Lower leg skin (tissue), 3 donors: Measurements from ENCODE around the gene C11orf16.

ENCODE experiments used
- POLR2A ChIP-seq, 2 donors: fragments of 450-650 bp; IDR thresholded peaks; one replicate each; pipeline ENCODE4 v1.6.1; 2016 to 2017; ENCODE audit warnings: antibody characterized with exemption in 2 of 2, mild to moderate bottlenecking in 1 of 2, moderate library complexity in 1 of 2
- TF ChIP-seq, protein P1 (sequence below), 3 donors: fragments of 450-650 bp; IDR thresholded peaks; one replicate each; pipeline ENCODE4 v1.5.1; 2016; ENCODE audit warnings: antibody characterized with exemption in 3 of 3, mild to moderate bottlenecking in 3 of 3, moderate library complexity in 2 of 3

DNA sequence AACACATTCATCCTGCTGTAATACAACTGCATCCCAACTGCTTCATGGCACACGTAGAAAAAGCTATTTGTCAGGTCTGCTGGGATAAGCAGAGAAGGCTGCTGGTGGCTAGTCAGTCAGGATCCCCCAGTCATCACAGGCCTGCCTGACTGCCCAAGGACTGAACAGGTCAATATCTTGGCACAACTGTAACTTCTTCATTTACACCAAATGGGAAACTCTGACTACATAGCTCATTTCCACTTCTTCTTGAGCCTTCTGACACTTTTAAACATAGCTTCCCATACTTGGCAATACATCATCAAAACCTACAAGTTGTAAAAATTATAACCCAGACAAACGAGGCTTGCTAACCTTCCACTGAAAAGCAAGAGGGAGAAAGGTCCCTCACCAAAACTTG lies 28.7 kb upstream of the C11orf16 start:
- TF ChIP-seq, protein P1, sequence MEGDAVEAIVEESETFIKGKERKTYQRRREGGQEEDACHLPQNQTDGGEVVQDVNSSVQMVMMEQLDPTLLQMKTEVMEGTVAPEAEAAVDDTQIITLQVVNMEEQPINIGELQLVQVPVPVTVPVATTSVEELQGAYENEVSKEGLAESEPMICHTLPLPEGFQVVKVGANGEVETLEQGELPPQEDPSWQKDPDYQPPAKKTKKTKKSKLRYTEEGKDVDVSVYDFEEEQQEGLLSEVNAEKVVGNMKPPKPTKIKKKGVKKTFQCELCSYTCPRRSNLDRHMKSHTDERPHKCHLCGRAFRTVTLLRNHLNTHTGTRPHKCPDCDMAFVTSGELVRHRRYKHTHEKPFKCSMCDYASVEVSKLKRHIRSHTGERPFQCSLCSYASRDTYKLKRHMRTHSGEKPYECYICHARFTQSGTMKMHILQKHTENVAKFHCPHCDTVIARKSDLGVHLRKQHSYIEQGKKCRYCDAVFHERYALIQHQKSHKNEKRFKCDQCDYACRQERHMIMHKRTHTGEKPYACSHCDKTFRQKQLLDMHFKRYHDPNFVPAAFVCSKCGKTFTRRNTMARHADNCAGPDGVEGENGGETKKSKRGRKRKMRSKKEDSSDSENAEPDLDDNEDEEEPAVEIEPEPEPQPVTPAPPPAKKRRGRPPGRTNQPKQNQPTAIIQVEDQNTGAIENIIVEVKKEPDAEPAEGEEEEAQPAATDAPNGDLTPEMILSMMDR (IDR thresholded peaks at IDR 0.05): no peak
- no peak for TF ChIP-seq POLR2A (IDR thresholded peaks at IDR 0.05)
